Measurements from ENCODE around the gene WIPI1. TPM values are rescaled to one million over a fixed set of nuclear protein-coding genes. Genes with fewer than 3 reads are reported as not detected.

The WIPI1 gene
- total RNA-seq, 1 donor from 2014 or later, result 29.5 TPM

DNA sequence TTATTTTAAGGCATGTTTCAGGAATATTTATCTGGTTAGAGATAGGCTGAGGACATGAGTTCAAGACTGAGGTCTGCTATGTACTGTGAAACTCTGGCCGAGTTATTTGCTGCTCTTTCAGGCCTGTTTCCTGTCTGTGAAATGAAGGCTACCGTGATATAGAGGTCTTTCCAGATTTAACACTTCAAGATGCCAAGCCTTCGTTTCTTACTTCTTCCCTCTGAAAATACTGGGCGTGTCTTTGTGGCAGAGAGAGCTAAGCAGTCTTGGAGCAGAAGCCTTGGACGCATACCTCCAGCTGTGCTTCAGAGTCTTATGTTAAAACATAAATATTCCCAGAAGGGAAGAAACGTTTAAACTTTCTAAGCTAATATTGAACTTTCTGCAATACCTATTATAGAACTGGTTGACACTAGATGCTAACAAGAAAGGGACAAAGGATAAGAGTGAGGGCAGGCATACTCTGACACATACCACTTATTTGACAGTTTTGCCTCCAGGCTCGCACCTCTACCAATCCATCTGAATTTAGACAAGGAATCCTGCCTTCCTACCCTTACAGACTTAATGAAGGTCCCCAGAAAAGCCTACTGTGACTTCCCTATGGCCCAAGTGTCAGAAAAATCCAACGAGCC lies 17.5 kb downstream of the WIPI1 start:
- H3F3A ChIP-seq (ENCODE audit: low read depth), result no peaks in the 10 kb centered on the region
- peaks cover 4% of the 10 kb centered on the region for H3K27me3 Mint-ChIP-seq (ENCODE audit: insufficient read depth, low read depth)

DNA sequence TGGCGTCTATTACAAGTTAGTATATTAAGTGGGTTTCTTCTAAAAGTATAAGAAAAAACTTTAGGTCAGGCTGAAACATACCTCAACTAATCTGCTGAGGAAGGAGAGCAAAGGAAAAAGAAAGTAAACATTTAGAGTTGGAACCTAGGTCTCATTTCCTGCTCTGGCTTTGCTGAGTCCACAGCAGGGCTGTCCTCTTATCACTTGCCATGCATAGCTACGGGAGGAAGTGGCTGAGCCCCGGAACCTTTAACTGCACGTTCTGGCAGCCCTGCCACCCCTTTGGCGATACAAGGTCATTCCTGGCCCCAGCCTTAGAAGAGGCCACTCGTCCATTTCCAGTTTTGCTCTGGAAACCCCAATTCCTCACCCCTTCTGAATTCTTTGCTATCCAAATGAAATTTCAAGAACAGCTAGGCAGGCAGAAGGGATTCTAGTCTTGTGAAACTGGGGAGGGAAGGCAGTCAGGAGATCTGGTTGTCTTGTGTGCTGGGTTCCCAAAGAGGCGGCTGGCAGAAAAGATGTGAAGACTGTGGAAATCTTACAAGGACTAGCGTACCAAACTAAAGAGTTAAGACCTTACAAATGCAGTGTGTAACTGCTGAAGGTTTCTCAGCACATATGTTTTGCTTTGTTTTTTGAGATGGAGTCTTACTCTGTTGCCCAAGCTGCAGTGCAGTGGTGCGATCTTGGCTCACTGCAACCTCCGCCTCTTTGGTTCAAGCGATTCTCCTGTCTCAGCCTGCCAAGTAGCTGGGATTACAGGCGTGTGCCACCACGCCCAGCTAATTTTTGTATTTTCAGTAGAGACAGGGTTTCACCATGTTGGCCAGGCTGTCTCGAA lies 19.1 kb downstream of the WIPI1 start:
- H3K27ac Mint-ChIP-seq, result no peak overlapping the region
- H4K20me1 ChIP-seq (ENCODE audit: low read depth), result no peaks in the 10 kb centered on the region
- H3K27ac ChIP-seq, result no peak overlapping the region
- no peaks in the 10 kb centered on the region for H3K27me3 ChIP-seq
- peaks cover 6% of the 10 kb centered on the region for H3K27me3 Mint-ChIP-seq (ENCODE audit: insufficient read depth, low read depth)
- no peaks in the 10 kb centered on the region for H3K36me3 Mint-ChIP-seq
- no peaks in the 10 kb centered on the region for H3F3A ChIP-seq (ENCODE audit: low read depth)
- no peaks in the 10 kb centered on the region for H3K4me1 ChIP-seq
- H3K79me2 ChIP-seq (ENCODE audit: low read depth), result no peaks in the 10 kb centered on the region
- peaks cover 22% of the 10 kb centered on the region for H3K4me1 Mint-ChIP-seq
- H2AFZ ChIP-seq (replicated peaks), result no peak overlapping the region
- H3K4me3 Mint-ChIP-seq, result no peak overlapping the region
- H3K4me2 ChIP-seq, result no peak overlapping the region
- TF ChIP-seq, protein P1, sequence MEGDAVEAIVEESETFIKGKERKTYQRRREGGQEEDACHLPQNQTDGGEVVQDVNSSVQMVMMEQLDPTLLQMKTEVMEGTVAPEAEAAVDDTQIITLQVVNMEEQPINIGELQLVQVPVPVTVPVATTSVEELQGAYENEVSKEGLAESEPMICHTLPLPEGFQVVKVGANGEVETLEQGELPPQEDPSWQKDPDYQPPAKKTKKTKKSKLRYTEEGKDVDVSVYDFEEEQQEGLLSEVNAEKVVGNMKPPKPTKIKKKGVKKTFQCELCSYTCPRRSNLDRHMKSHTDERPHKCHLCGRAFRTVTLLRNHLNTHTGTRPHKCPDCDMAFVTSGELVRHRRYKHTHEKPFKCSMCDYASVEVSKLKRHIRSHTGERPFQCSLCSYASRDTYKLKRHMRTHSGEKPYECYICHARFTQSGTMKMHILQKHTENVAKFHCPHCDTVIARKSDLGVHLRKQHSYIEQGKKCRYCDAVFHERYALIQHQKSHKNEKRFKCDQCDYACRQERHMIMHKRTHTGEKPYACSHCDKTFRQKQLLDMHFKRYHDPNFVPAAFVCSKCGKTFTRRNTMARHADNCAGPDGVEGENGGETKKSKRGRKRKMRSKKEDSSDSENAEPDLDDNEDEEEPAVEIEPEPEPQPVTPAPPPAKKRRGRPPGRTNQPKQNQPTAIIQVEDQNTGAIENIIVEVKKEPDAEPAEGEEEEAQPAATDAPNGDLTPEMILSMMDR (IDR thresholded peaks at IDR 0.05), result no peak
- no peak for TF ChIP-seq EZH2phosphoT487 (IDR thresholded peaks at IDR 0.05)
- TF ChIP-seq EZH2 (IDR thresholded peaks at IDR 0.05), result no peak
- H3K36me3 ChIP-seq, result no peaks in the 10 kb centered on the region
- H3K9me3 ChIP-seq (ENCODE audit: low read depth), result no peaks in the 10 kb centered on the region
- no peak overlapping the region for H3K9ac ChIP-seq
- no peak for DNase-seq (ENCODE audit: low spot score)
- no peaks in the 10 kb centered on the region for H3K9me3 Mint-ChIP-seq
- no peak overlapping the region for H3K4me3 ChIP-seq

More for the DNA sequence above, 17.5 kb downstream of the WIPI1 start:
- Mint-ChIP-seq H3K9me3 (no peaks in the 10 kb centered on the region), H3K4me3 (no peak overlapping the region), H3K4me1 (peaks cover 22% of the 10 kb centered on the region), H3K27ac (peak overlapping the region; percentile 48), H3K36me3 (no peaks in the 10 kb centered on the region)
- H3K9me3 ChIP-seq (ENCODE audit: low read depth), result no peaks in the 10 kb centered on the region
- H3K27me3 ChIP-seq, result no peaks in the 10 kb centered on the region
- H2AFZ ChIP-seq (replicated peaks), result no peak overlapping the region
- no peaks in the 10 kb centered on the region for H3K36me3 ChIP-seq
- H3K4me1 ChIP-seq, result no peaks in the 10 kb centered on the region
- no peak overlapping the region for H3K27ac ChIP-seq
- H4K20me1 ChIP-seq (ENCODE audit: low read depth), result no peaks in the 10 kb centered on the region
- TF ChIP-seq EZH2 (IDR thresholded peaks at IDR 0.05) (no peak), EZH2phosphoT487 (IDR thresholded peaks at IDR 0.05) (no peak)
- TF ChIP-seq, protein P1 (IDR thresholded peaks at IDR 0.05), result no peak
- no peaks in the 10 kb centered on the region for H3K79me2 ChIP-seq (ENCODE audit: low read depth)
- DNase-seq (ENCODE audit: low spot score), result no peak
- H3K4me2 ChIP-seq, result no peak overlapping the region
- no peak overlapping the region for H3K9ac ChIP-seq
- H3K4me3 ChIP-seq, result no peak overlapping the region

DNA sequence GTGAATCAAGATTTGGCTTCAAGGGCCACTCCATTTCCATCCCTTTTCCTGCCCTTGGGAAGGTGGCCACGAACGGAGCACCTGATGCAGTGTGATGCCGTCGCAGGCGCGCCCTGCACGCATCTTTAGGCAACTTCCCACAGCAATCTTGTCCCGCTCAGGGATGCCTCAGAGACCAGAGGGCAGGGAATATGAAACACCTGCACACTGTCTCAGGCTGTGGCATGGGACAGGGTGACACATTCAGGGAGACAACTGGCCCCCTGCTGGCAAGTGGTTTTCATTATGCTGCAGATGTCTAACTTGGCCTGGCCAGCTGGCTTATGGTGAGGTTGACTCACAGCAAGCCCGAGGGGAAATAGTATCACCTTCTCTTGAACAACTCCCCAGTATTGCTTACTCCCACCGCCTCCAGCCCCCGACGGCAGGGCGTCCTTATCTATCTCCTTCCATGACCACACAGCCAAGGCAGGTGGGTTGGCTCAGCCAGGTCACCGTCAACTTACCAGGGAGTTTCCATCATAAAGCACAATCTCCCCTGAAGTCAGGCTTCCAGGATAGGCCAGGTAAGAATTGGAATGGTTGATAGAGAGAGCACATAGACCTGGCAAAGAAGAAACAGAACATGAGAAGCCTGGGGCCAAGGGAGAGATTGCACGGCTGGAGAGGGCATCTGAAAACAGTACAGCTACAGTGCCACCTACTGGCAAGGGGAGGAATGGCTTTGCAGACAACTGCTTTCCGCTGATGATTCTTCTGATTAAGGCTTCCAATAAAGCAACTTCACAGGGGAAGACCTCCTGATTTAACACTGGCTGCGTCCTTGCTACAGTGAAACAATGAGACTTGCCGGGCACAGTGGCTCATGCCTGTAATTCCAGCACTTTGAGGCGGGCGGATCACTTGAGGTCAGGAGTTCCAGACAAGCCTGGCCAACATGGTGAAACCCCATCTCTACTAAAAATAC lies 21.1 kb downstream of the WIPI1 start:
- peaks cover 2% of the 10 kb centered on the region for H3K36me3 Mint-ChIP-seq
- Histone ChIP-seq H3K4me1 (no peaks in the 10 kb centered on the region), H2AFZ (replicated peaks) (no peak overlapping the region), H4K20me1 (ENCODE audit: low read depth) (no peaks in the 10 kb centered on the region), H3K9me3 (ENCODE audit: low read depth) (no peaks in the 10 kb centered on the region), H3K79me2 (ENCODE audit: low read depth) (no peaks in the 10 kb centered on the region), H3K27ac (no peak overlapping the region), H3K27me3 (no peaks in the 10 kb centered on the region), H3K36me3 (no peaks in the 10 kb centered on the region), H3F3A (ENCODE audit: low read depth) (no peaks in the 10 kb centered on the region), H3K9ac (no peak overlapping the region), H3K4me3 (no peak overlapping the region), H3K4me2 (no peak overlapping the region)
- peaks cover 6% of the 10 kb centered on the region for H3K27me3 Mint-ChIP-seq (ENCODE audit: insufficient read depth, low read depth)
- TF ChIP-seq, protein P1 (IDR thresholded peaks at IDR 0.05), result peak; percentile 86
- TF ChIP-seq EZH2phosphoT487 (IDR thresholded peaks at IDR 0.05), result no peak
- no peaks in the 10 kb centered on the region for H3K9me3 Mint-ChIP-seq
- no peak overlapping the region for H3K27ac Mint-ChIP-seq
- peak; percentile 86 for DNase-seq (ENCODE audit: low spot score)
- no peak overlapping the region for H3K4me3 Mint-ChIP-seq
- H3K4me1 Mint-ChIP-seq, result peaks cover 18% of the 10 kb centered on the region
